GM23338 (cell line): ENCODE data around the gene IMPG1. TPM values are rescaled to one million over a fixed set of nuclear protein-coding genes. Genes with fewer than 3 reads are reported as not detected.

Experiments
- ATAC-seq: fragments of 200-7000 bp; cut with Tn5 transposase; 3 replicates; pipeline ENCODE4 v1.9.1; 2020
- DNase-seq: peaks from one replicate; pipeline ENCODE4 v3.0.0-alpha.2; 2015; ENCODE audit warnings: low spot score
- H2AFZ ChIP-seq: fragments of 200-600 bp; sonication (generic); 2 replicates; pipeline ENCODE4 v1.8.0; 2016; ENCODE audit warnings: antibody characterized with exemption, mild to moderate bottlenecking, moderate library complexity
- H3F3A ChIP-seq: fragments of 200-600 bp; sonication (generic); replicated peaks from 2 replicates; pipeline ENCODE4 v1.8.0; 2017; ENCODE audit warnings: antibody characterized with exemption, mixed run types, low read depth
- H3K27ac ChIP-seq: fragments of 200-600 bp; sonication (generic); 2 replicates; pipeline ENCODE4 v1.6.1; 2016; ENCODE audit warnings: low read depth
- H3K27me3 ChIP-seq: fragments of 200-600 bp; sonication (generic); 2 replicates; pipeline ENCODE4 v1.8.0; 2016; ENCODE audit warnings: mild to moderate bottlenecking, mixed run types, moderate library complexity; ENCODE audit not compliant: insufficient read depth
- H3K36me3 ChIP-seq: fragments of 200-600 bp; sonication (generic); 2 replicates; pipeline ENCODE4 v1.8.0; 2016; ENCODE audit warnings: mild to moderate bottlenecking; ENCODE audit not compliant: insufficient read depth
- H3K4me1 ChIP-seq: fragments of 200-600 bp; sonication (generic); 2 replicates; pipeline ENCODE4 v1.8.0; 2016; ENCODE audit warnings: mild to moderate bottlenecking, moderate library complexity; ENCODE audit not compliant: insufficient read depth
- H3K4me2 ChIP-seq: fragments of 200-600 bp; sonication (generic); 2 replicates; pipeline ENCODE4 v1.7.1; 2017; ENCODE audit warnings: mixed run types
- H3K4me3 ChIP-seq: fragments of 200-600 bp; sonication (generic); 2 replicates; pipeline ENCODE4 v1.6.1; 2016; ENCODE audit warnings: mixed run types
- H3K79me2 ChIP-seq: fragments of 200-600 bp; sonication (generic); replicated peaks from 2 replicates; pipeline ENCODE4 v1.8.0; 2017; ENCODE audit warnings: mild to moderate bottlenecking; ENCODE audit not compliant: insufficient read depth
- H3K9me2 ChIP-seq: fragments of 200-600 bp; sonication (generic); 2 replicates; pipeline ENCODE4 v1.8.0; 2017; ENCODE audit not compliant: insufficient read depth
- H4K20me1 ChIP-seq: fragments of 200-600 bp; sonication (generic); replicated peaks from 2 replicates; pipeline ENCODE4 v1.8.0; 2017; ENCODE audit warnings: mild to moderate bottlenecking; ENCODE audit not compliant: insufficient read depth
- H3K27ac Mint-ChIP-seq: 2 replicates; pipeline ENCODE4 v1.8.0; 2020; ENCODE audit warnings: inconsistent platforms, mild to moderate bottlenecking, moderate library complexity, mixed read lengths
- H3K27me3 Mint-ChIP-seq: 3 replicates; pipeline ENCODE4 v1.8.0; 2022; ENCODE audit warnings: low read depth, mild to moderate bottlenecking, moderate library complexity, mixed read lengths, inconsistent platforms; ENCODE audit not compliant: insufficient read depth, poor library complexity
- H3K36me3 Mint-ChIP-seq: 3 replicates; pipeline ENCODE4 v1.8.0; 2021; ENCODE audit warnings: low read depth, mild to moderate bottlenecking, inconsistent platforms, moderate library complexity, mixed read lengths
- H3K4me1 Mint-ChIP-seq: 3 replicates; pipeline ENCODE4 v1.8.0; 2020; ENCODE audit warnings: mild to moderate bottlenecking, inconsistent platforms, mixed read lengths
- H3K4me3 Mint-ChIP-seq: 3 replicates; pipeline ENCODE4 v1.8.0; 2021; ENCODE audit warnings: moderate library complexity, mild to moderate bottlenecking, inconsistent platforms, mixed read lengths
- H3K9me3 Mint-ChIP-seq: 3 replicates; pipeline ENCODE4 v1.8.0; 2020; ENCODE audit warnings: moderate library complexity, mild to moderate bottlenecking, inconsistent platforms, mixed read lengths
- EZH2 ChIP-seq: fragments of 200-600 bp; sonication (generic); IDR thresholded peaks from one replicate; pipeline ENCODE4 v1.8.0; 2017; ENCODE audit warnings: antibody characterized with exemption, mild to moderate bottlenecking, low read depth; ENCODE audit not compliant: unreplicated experiment
- EZH2phosphoT487 ChIP-seq: fragments of 200-600 bp; sonication (generic); IDR thresholded peaks from one replicate; pipeline ENCODE4 v1.8.1; 2018; ENCODE audit warnings: antibody characterized with exemption; ENCODE audit not compliant: unreplicated experiment
- JUNB ChIP-seq: IDR thresholded peaks from one replicate; pipeline ENCODE4 v1.6.1; 2016; ENCODE audit warnings: antibody characterized with exemption; ENCODE audit not compliant: unreplicated experiment
- NANOG ChIP-seq: IDR thresholded peaks from 2 replicates; pipeline ENCODE4 v1.6.1; 2016; ENCODE audit warnings: antibody characterized with exemption, borderline replicate concordance
- POLR2AphosphoS5 ChIP-seq: IDR thresholded peaks from 2 replicates; pipeline ENCODE4 v1.6.1; 2016; ENCODE audit warnings: antibody characterized with exemption, low read depth
- REST ChIP-seq: IDR thresholded peaks from one replicate; pipeline ENCODE4 v1.6.1; 2018; ENCODE audit warnings: antibody characterized with exemption; ENCODE audit not compliant: unreplicated experiment
- ZNF114 ChIP-seq: fragments of 250-450 bp; sonication (Bioruptor Pico); IDR thresholded peaks from 2 replicates; pipeline ENCODE4 v1.5.0; 2020; ENCODE audit warnings: mild to moderate bottlenecking, moderate library complexity
- ZNF331 ChIP-seq: fragments of 250-450 bp; sonication (Bioruptor Pico); IDR thresholded peaks from 2 replicates; pipeline ENCODE4 v1.5.0; 2020; ENCODE audit warnings: low read depth, mild to moderate bottlenecking, moderate library complexity
- ZNF462 ChIP-seq: fragments of 250-450 bp; sonication (Bioruptor Pico); IDR thresholded peaks from 2 replicates; pipeline ENCODE4 v1.5.0; 2020; ENCODE audit warnings: mild to moderate bottlenecking, moderate library complexity
- polyA plus RNA-seq: library from polyadenylated mRNA; unstranded; fragments of >200 nt; fragmentation: Nextera tagmentation; extraction: Ambion mirVana; gene quantifications from 2 replicates; pipeline ENCODE4 v1.2.1, GENCODE V29; 2016
- total RNA-seq: library from RNA; depleted of rRNA; stranded (reverse); fragments of >200 nt; shearing (Covaris generic); gene quantifications from 2 replicates; pipeline ENCODE4 v1.2.3, GENCODE V29; 2014

Gene IMPG1
- total and polyA plus RNA-seq, 2 experiments from 2014 or later = not detected

- no peak for ATAC-seq
- Histone ChIP-seq H2AFZ (no peak overlapping the region), H3K79me2 (no peaks in the 10 kb centered on the region), H3K27ac (no peak overlapping the region), H3K4me1 (no peaks in the 10 kb centered on the region), H3K27me3 (peaks cover 20% of the 10 kb centered on the region), H3K36me3 (no peaks in the 10 kb centered on the region), H3K4me2 (no peak overlapping the region), H3F3A (no peaks in the 10 kb centered on the region), H3K9me2 (no peaks in the 10 kb centered on the region), H4K20me1 (no peaks in the 10 kb centered on the region), H3K4me3 (no peak overlapping the region)
- no peak overlapping the region for H3K27ac Mint-ChIP-seq
- H3K4me1 Mint-ChIP-seq = peaks cover 3% of the 10 kb centered on the region; the same call in 1 of the 3 replicates
- H3K9me3 Mint-ChIP-seq = peaks cover 3% of the 10 kb centered on the region; the same call in 1 of the 3 replicates
- H3K36me3 Mint-ChIP-seq = peaks cover 3% of the 10 kb centered on the region; the same call in 1 of the 3 replicates
- no peak overlapping the region for H3K4me3 Mint-ChIP-seq
- no peak for DNase-seq
- peaks cover 7% of the 10 kb centered on the region for H3K27me3 Mint-ChIP-seq
- TF ChIP-seq EZH2phosphoT487 = no peak
- TF ChIP-seq JUNB = no peak
- TF ChIP-seq REST = no peak
- TF ChIP-seq ZNF114 = no peak
- no peak for TF ChIP-seq POLR2AphosphoS5
- no peak for TF ChIP-seq EZH2
- TF ChIP-seq ZNF331 (CRISPR knock-in tag) = no peak
- no peak for TF ChIP-seq ZNF462 (CRISPR knock-in tag)
- TF ChIP-seq NANOG = no peak
These were observed 131.9 kb downstream of the IMPG1 start for GRCh38 chr6:75940564-75940963.
